Esophagus squamous epithelium (tissue), 4 donors: ENCODE results near the gene ABLIM3.

Experiments
- POLR2A ChIP-seq, 4 donors: fragments of 450-650 bp; IDR thresholded peaks; one replicate each; pipeline ENCODE4 v1.6.1; 2017; ENCODE audit warnings: antibody characterized with exemption in 4 of 4, mild to moderate bottlenecking in 4 of 4, moderate library complexity in 3 of 4
- TF ChIP-seq, protein P1 (sequence below), 6 experiments: fragments of 450-650 bp in 4 of 6; fragments of 200-600 bp in 2 of 6; sonication (generic) in 2 of 6; IDR thresholded peaks; one replicate each; pipeline ENCODE4 v1.5.1; 2016 to 2019; ENCODE audit warnings: antibody characterized with exemption in 6 of 6, mild to moderate bottlenecking in 4 of 6, moderate library complexity in 4 of 6

DNA sequence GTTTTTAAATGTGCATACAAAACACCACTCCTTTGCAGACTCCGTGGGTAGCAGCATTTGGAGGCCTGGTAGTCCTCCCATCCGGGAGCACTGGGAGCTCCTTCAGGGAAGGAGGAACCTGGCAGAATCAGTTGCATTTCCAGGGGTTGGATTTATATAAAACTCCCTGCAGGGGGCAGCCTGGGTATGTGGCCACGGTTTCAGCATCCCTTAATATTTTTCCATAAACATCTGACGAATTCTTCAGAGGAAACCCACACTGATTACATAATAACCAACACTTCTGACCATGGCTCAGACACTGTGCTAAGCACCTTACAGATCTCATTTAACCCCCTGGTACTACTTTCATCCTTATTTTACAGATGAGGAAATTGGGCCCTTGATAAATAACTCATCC is 124.3 kb downstream of the ABLIM3 start:
- TF ChIP-seq, protein P1, sequence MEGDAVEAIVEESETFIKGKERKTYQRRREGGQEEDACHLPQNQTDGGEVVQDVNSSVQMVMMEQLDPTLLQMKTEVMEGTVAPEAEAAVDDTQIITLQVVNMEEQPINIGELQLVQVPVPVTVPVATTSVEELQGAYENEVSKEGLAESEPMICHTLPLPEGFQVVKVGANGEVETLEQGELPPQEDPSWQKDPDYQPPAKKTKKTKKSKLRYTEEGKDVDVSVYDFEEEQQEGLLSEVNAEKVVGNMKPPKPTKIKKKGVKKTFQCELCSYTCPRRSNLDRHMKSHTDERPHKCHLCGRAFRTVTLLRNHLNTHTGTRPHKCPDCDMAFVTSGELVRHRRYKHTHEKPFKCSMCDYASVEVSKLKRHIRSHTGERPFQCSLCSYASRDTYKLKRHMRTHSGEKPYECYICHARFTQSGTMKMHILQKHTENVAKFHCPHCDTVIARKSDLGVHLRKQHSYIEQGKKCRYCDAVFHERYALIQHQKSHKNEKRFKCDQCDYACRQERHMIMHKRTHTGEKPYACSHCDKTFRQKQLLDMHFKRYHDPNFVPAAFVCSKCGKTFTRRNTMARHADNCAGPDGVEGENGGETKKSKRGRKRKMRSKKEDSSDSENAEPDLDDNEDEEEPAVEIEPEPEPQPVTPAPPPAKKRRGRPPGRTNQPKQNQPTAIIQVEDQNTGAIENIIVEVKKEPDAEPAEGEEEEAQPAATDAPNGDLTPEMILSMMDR (IDR thresholded peaks at IDR 0.05): peak in 4 of 6 experiments; percentile 13 to 45 (median 22)
- TF ChIP-seq POLR2A (IDR thresholded peaks at IDR 0.05): no peak
